ENCODE results near the gene HES4. TPM values are rescaled to one million over a fixed set of nuclear protein-coding genes. Genes with fewer than 3 reads are reported as not detected.
"Not testable (repeated sequence)": the region's sequence is repeated elsewhere in the genome, so short reads cannot be mapped to it uniquely, and the experiment has no call there.

The HES4 gene
- total RNA-seq, 1 experiment from 2014 or later, result 145 TPM

DNA sequence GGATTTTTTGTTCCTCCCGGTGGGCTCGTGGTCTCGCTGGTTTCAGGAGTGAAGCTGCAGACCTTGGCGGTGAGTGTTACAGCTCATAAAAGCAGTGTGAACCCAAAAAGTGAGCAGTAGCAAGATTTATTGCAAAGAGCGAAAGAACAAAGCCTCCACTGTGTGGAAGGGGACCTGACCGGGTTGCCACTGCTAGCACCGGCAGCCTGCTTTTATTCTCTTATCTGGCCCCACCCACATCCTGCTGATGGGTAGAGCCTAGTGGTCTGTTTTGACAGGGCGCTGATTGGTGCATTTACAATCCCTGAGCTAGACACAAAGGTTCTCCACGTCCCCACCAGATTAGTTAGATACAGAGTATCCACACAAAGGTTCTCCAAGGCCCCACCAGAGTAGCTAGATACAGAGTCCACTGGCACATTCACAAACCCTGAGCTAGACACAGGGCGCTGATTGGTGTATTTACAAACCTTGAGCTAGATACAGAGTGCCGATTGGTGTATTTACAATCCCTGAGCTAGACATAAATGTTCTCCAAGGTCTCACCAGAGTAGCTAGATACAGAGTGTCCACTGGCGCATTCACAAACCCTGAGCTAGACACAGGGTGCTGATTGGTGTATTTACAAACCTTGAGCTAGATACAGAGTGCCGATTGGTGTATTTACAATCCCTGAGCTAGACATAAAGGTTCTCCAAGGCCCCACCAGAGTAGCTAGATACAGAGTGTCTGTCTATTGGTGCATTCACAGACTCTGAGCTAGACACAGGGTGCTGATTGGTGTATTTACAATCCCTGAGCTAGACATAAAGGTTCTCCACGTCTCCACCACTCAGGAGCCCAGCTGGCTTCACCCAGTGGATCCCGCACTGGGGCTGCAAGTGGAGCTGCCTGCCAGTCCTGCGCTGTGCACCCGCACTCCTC lies 17.8 kb upstream of the HES4 start:
- H3K36me3 ChIP-seq (ENCODE audit: control insufficient read depth in 1 of 2, insufficient read depth in 2 of 2, low read length in 2 of 2); H3K9ac ChIP-seq (ENCODE audit: low read length); RAD21 ChIA-PET (ENCODE audit: low non-redundant PET in 1 of 2, low total read pairs in 2 of 2, uncharacterized antibody in 2 of 2, unreplicated experiment in 2 of 2); H3K9me3 ChIP-seq (ENCODE audit: control insufficient read depth in 1 of 2, insufficient read depth in 1 of 2, low read depth in 1 of 2, low read length in 2 of 2); ATAC-seq; H3K27me3 ChIP-seq (ENCODE audit: insufficient read depth, low read length); H4K20me1 ChIP-seq (ENCODE audit: insufficient read depth); H3K4me2 ChIP-seq (ENCODE audit: low read length); H2AFZ ChIP-seq (ENCODE audit: low read depth, low read length, poor library complexity, severe bottlenecking); H3K9me2 ChIP-seq (ENCODE audit: insufficient read depth); H3K4me3 ChIP-seq (replicated peaks in 1 of 2; ENCODE audit: low read depth in 1 of 2, low read length in 2 of 2); BruUV-seq (replicated peaks): not testable (repeated sequence)
- peaks cover 29% of the 10 kb centered on the region for H3K79me2 ChIP-seq (ENCODE audit: insufficient read depth, low read length)
- ChIA-PET CTCF (interaction anchor here (1.7 to 3.9 kb wide), 2 partner anchors 11 to 16 kb away, joined by 4 to 17 read pairs; no protein-coding TSS in a partner anchor), POLR2A (interaction anchor here (0.7 to 1.7 kb wide), 6 partner anchors 11 to 90 kb away, joined by 3 to 4 read pairs (median 4); no protein-coding TSS in a partner anchor)
- peaks cover 30 to 65% of the 10 kb centered on the region in 2 experiments for H3K4me1 ChIP-seq (ENCODE audit: control insufficient read depth in 1 of 2, insufficient read depth in 2 of 2, low read length in 2 of 2)
- peak; percentile 46 for DNase-seq (ENCODE audit: low read depth, low spot score)
- intact Hi-C loops (cut with micrococcal nuclease), result loop anchor here (5.0 kb wide), 1 partner anchor 45 kb away; no protein-coding TSS in a partner anchor
- H3K27ac ChIP-seq (ENCODE audit: low read depth, low read length), result peak overlapping the region; percentile 55

- Histone ChIP-seq H3K27ac (ENCODE audit: low read depth, low read length) (peak overlapping the region; percentile 73), H2AFZ (ENCODE audit: low read depth, low read length, poor library complexity, severe bottlenecking) (no peak overlapping the region), H3K36me3 (ENCODE audit: control insufficient read depth in 1 of 2, insufficient read depth in 2 of 2, low read length in 2 of 2) (no peaks in the 10 kb centered on the region), H3K27me3 (ENCODE audit: insufficient read depth, low read length) (no peaks in the 10 kb centered on the region), H3K9me2 (ENCODE audit: insufficient read depth) (no peaks in the 10 kb centered on the region), H4K20me1 (ENCODE audit: insufficient read depth) (no peaks in the 10 kb centered on the region), H3K9me3 (ENCODE audit: control insufficient read depth in 1 of 2, insufficient read depth in 1 of 2, low read depth in 1 of 2, low read length in 2 of 2) (no peaks in the 10 kb centered on the region), H3K9ac (ENCODE audit: low read length) (peak overlapping the region; percentile 87), H3K4me2 (ENCODE audit: low read length) (peak overlapping the region; percentile 100), H3K79me2 (ENCODE audit: insufficient read depth, low read length) (peaks cover 8% of the 10 kb centered on the region), H3K4me1 (ENCODE audit: control insufficient read depth in 1 of 2, insufficient read depth in 2 of 2, low read length in 2 of 2) (peaks cover 28 to 50% of the 10 kb centered on the region in 2 experiments), H3K4me3 (replicated peaks in 1 of 2; ENCODE audit: low read depth in 1 of 2, low read length in 2 of 2) (peak overlapping the region; percentile 80 to 90)
- ChIA-PET POLR2A (interaction anchor here (1.1 to 1.9 kb wide), 5 partner anchors 13 to 147 kb away, joined by 4 to 12 read pairs (median 5); no protein-coding TSS in a partner anchor), RAD21 (ENCODE audit: low non-redundant PET in 1 of 2, low total read pairs in 2 of 2, uncharacterized antibody in 2 of 2, unreplicated experiment in 2 of 2) (no interaction called here), CTCF (interaction anchor here (0.7 to 3.6 kb wide), 6 partner anchors 9 to 49 kb away, joined by 3 to 26 read pairs (median 4); no protein-coding TSS in a partner anchor)
- no TSS peak for BruUV-seq (replicated peaks)
- ATAC-seq (no peak), DNase-seq (ENCODE audit: low read depth, low spot score) (no peak)
- intact Hi-C loops (cut with micrococcal nuclease), result loop anchor here (5.0 kb wide), 1 partner anchor 47 kb away; no protein-coding TSS in a partner anchor
- TF ChIP-seq CTCF (IDR thresholded peaks at IDR 0.05 in 2 of 3, conservative IDR thresholded peaks at IDR 0.05 in 1 of 3; ENCODE audit: borderline replicate concordance in 1 of 3, insufficient read depth in 1 of 3, low read depth in 2 of 3, low read length in 2 of 3), result peak in 2 of 3 experiments; percentile 58 to 68; a peak in 4 of 6 replicates
- peak; percentile 42; the same call in 1 of the 2 replicates for TF ChIP-seq POLR2AphosphoS5 (IDR thresholded peaks at IDR 0.05; ENCODE audit: low read depth, low read length)
- no peak for TF ChIP-seq YY1 (IDR thresholded peaks at IDR 0.05; ENCODE audit: extremely low read depth, insufficient replicate concordance, low read depth, low read length)
- TF ChIP-seq, protein P1, sequence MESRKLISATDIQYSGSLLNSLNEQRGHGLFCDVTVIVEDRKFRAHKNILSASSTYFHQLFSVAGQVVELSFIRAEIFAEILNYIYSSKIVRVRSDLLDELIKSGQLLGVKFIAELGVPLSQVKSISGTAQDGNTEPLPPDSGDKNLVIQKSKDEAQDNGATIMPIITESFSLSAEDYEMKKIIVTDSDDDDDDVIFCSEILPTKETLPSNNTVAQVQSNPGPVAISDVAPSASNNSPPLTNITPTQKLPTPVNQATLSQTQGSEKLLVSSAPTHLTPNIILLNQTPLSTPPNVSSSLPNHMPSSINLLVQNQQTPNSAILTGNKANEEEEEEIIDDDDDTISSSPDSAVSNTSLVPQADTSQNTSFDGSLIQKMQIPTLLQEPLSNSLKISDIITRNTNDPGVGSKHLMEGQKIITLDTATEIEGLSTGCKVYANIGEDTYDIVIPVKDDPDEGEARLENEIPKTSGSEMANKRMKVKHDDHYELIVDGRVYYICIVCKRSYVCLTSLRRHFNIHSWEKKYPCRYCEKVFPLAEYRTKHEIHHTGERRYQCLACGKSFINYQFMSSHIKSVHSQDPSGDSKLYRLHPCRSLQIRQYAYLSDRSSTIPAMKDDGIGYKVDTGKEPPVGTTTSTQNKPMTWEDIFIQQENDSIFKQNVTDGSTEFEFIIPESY (IDR thresholded peaks at IDR 0.05; ENCODE audit: extremely low read depth, insufficient replicate concordance, low read length), result no peak
- TF ChIP-seq SIN3A (IDR thresholded peaks at IDR 0.05; ENCODE audit: low read depth), result no peak
- TF ChIP-seq FOSL1 (IDR thresholded peaks at IDR 0.05; ENCODE audit: low read depth), result no peak
These were observed 15.1 kb upstream of the HES4 start for GRCh38 chr1:1014799-1015681.

Data from HCT116 (cell line).